ENCODE measurements around the gene HDAC4.

Gene HDAC4

GRCh38 chr2:239371726-239372686, 28.8 kb downstream of the HDAC4 start:
- Histone ChIP-seq H3F3A (ENCODE audit: insufficient read depth, low read length) (no peaks in the 10 kb centered on the region), H3K4me3 (ENCODE audit: low read length) (no peak overlapping the region), H3K36me3 (replicated peaks; ENCODE audit: insufficient read depth, low read length) (no peaks in the 10 kb centered on the region), H4K20me1 (ENCODE audit: insufficient read depth, low read length) (no peaks in the 10 kb centered on the region), H3K9me3 (replicated peaks; ENCODE audit: insufficient read depth, low read length) (no peaks in the 10 kb centered on the region), H3K4me2 (ENCODE audit: low read depth, low read length) (no peak overlapping the region), H2AFZ (ENCODE audit: low read length) (no peak overlapping the region), H3K4me1 (ENCODE audit: low read length) (no peaks in the 10 kb centered on the region), H3K27ac (ENCODE audit: low read length) (no peak overlapping the region), H3K27me3 (replicated peaks; ENCODE audit: insufficient read depth, low read length) (no peaks in the 10 kb centered on the region), H3K9ac (ENCODE audit: low read length) (no peak overlapping the region), H3K79me2 (ENCODE audit: low read length) (no peaks in the 10 kb centered on the region; the same call in 1 of the 2 replicates), H3K9me2 (replicated peaks; ENCODE audit: insufficient read depth, low read length) (no peaks in the 10 kb centered on the region)
- no peak for TF ChIP-seq EZH2 (optimal IDR thresholded peaks at IDR 0.05; ENCODE audit: low read depth, low read length)
- TF ChIP-seq EZH2phosphoT487 (IDR thresholded peaks at IDR 0.05; ENCODE audit: low read length) = no peak
- no peak for TF ChIP-seq CTCF (IDR thresholded peaks at IDR 0.05; ENCODE audit: low read length)
- DNase-seq = no peak

GRCh38 chr2:239370876-239371725, 29.7 kb downstream of the HDAC4 start:
- H3K79me2 ChIP-seq (ENCODE audit: low read length) = no peaks in the 10 kb centered on the region
- no peaks in the 10 kb centered on the region for H3K27me3 ChIP-seq (replicated peaks; ENCODE audit: insufficient read depth, low read length)
- no peaks in the 10 kb centered on the region for H3F3A ChIP-seq (ENCODE audit: insufficient read depth, low read length)
- no peak overlapping the region for H3K9ac ChIP-seq (ENCODE audit: low read length)
- H3K9me3 ChIP-seq (replicated peaks; ENCODE audit: insufficient read depth, low read length) = no peaks in the 10 kb centered on the region
- H2AFZ ChIP-seq (ENCODE audit: low read length) = no peak overlapping the region
- H3K4me3 ChIP-seq (ENCODE audit: low read length) = no peak overlapping the region
- no peak for DNase-seq
- no peaks in the 10 kb centered on the region for H4K20me1 ChIP-seq (ENCODE audit: insufficient read depth, low read length)
- no peak overlapping the region for H3K27ac ChIP-seq (ENCODE audit: low read length)
- H3K4me2 ChIP-seq (ENCODE audit: low read depth, low read length) = no peak overlapping the region
- H3K9me2 ChIP-seq (replicated peaks; ENCODE audit: insufficient read depth, low read length) = no peaks in the 10 kb centered on the region
- H3K36me3 ChIP-seq (replicated peaks; ENCODE audit: insufficient read depth, low read length) = no peaks in the 10 kb centered on the region
- no peaks in the 10 kb centered on the region for H3K4me1 ChIP-seq (ENCODE audit: low read length)
- TF ChIP-seq EZH2 (optimal IDR thresholded peaks at IDR 0.05; ENCODE audit: low read depth, low read length) (no peak), CTCF (IDR thresholded peaks at IDR 0.05; ENCODE audit: low read length) (no peak), EZH2phosphoT487 (IDR thresholded peaks at IDR 0.05; ENCODE audit: low read length) (no peak)

- no peaks in the 10 kb centered on the region for H3K27me3 ChIP-seq (replicated peaks; ENCODE audit: insufficient read depth, low read length)
- H3K9ac ChIP-seq (ENCODE audit: low read length) = no peak overlapping the region
- DNase-seq = no peak
- H3K36me3 ChIP-seq (replicated peaks; ENCODE audit: insufficient read depth, low read length) = no peaks in the 10 kb centered on the region
- TF ChIP-seq CTCF (IDR thresholded peaks at IDR 0.05; ENCODE audit: low read length) (no peak), EZH2phosphoT487 (IDR thresholded peaks at IDR 0.05; ENCODE audit: low read length) (no peak), EZH2 (optimal IDR thresholded peaks at IDR 0.05; ENCODE audit: low read depth, low read length) (no peak)
- no peaks in the 10 kb centered on the region for H3K4me1 ChIP-seq (ENCODE audit: low read length)
- H3K4me2 ChIP-seq (ENCODE audit: low read depth, low read length) = no peak overlapping the region
- no peaks in the 10 kb centered on the region for H3K9me3 ChIP-seq (replicated peaks; ENCODE audit: insufficient read depth, low read length)
- no peaks in the 10 kb centered on the region for H3F3A ChIP-seq (ENCODE audit: insufficient read depth, low read length)
- H3K79me2 ChIP-seq (ENCODE audit: low read length) = peaks cover 2% of the 10 kb centered on the region; the same call in 1 of the 2 replicates
- H2AFZ ChIP-seq (ENCODE audit: low read length) = no peak overlapping the region
- no peak overlapping the region for H3K27ac ChIP-seq (ENCODE audit: low read length)
- H3K4me3 ChIP-seq (ENCODE audit: low read length) = no peak overlapping the region
- H4K20me1 ChIP-seq (ENCODE audit: insufficient read depth, low read length) = no peaks in the 10 kb centered on the region
- no peaks in the 10 kb centered on the region for H3K9me2 ChIP-seq (replicated peaks; ENCODE audit: insufficient read depth, low read length)
Observed at GRCh38 chr2:239370403-239370802, 30.4 kb downstream of the HDAC4 start.
